COLO829 (cell line): Measurements from ENCODE around the gene RFC4.

ENCODE experiments used
- DNase-seq: peaks from one replicate; pipeline ENCODE4 v3.0.0; 2012; ENCODE audit warnings: low spot score

Gene RFC4

DNA sequence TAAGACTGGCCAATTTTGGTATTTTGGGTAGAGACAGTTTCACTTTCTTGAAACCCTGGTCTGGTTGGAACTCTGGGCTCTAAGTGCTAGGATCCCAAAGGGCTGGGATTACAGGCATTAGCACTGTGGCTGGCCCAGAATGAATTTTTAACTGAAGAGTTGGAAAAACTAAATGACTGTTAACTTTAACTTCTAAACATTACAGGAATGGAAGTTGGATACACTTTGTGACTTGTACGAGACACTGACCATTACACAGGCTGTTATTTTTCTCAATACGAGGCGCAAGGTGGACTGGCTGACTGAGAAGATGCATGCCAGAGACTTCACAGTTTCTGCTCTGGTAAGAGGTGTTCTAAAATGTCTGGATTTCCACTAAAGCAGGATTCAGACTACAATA, 19.4 kb downstream of the RFC4 start:
- DNase-seq: no peak

DNA sequence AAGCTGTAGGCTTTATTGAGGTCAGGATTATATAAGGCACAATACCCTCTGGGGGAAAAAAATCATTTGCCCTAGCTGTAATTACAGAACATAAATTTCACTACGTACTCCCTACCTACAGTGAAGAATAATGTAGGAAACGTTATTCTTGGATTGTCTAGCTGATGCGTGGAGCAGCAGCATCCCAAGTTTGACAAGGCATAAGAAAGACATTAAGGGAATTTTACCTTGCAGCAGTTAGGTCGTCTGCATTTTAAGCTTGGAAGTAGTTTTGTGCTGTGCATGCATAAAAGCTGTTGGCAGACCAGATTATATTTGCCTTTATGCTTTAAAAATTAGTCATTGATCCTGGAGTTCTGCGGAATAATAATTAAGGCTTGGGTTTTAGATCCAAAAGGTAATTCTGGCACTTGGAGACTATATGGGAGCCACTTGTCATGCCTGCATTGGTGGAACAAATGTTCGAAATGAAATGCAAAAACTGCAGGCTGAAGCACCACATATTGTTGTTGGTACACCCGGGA, 20.7 kb downstream of the RFC4 start:
- no peak for DNase-seq

DNA sequence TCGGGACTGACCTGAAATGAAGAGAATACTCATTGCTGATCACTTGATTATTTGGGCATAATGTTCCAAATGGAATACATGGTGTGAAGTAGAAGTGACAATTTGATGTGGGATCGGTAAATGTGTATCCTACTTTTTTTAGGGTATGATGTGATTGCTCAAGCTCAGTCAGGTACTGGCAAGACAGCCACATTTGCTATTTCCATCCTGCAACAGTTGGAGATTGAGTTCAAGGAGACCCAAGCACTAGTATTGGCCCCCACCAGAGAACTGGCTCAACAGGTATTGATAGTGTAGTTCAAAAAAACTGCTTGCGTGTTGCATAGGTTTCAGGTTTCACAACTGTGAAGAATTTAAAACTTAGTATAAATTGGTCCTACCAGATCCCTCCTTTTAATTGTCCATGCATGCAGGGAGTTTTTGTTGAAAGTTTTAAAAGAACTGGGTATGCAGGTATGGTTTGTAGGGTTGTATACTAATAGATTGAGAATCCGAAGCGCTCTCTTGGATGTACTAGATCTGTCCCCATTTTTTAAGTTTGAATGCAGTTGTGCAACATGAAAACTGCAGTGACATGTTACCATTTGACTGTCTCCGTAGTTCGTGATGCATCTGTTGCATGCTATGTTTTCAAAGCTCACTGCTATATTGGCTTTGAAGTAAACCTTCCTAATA, 21.3 kb downstream of the RFC4 start:
- DNase-seq: no peak

DNA sequence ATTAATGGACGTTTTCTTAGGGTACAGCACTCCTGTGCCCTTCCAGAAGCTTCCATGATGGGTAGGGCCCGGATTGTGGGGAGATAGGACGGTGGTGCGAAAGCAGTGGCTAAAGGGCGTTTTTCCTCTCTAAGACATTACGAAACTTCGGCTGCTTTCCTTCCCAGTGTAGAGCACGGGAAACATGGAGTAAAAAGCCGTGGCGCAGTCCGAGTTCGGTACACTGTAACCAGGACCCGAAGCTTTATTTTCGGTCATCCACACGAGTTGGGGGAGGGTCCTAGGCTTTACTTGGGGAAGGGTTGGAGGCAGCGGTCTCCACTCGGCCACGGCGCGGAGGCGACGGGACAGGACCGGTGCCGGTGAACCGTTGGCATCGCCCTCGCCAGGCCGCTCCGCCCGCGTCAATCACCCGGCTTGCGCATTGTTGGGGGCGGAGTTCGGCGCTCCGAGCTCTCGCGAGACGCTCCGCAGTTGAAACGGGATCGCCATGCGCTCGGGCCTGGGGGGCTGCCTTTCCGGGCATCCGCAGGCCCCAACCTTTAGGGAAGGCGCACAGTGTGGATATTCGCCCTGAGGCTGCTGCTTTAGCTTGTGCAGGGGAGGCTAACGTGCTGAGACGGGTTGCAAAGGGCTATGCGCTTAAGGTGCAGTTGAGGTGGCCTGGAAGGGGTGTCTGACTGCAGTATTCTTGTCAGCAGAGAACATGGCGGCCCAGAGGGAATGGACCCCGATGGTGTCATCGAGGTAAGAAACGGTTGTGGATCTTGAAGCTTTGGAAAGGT, 22.4 kb downstream of the RFC4 start:
- DNase-seq: peak; percentile 63

DNA sequence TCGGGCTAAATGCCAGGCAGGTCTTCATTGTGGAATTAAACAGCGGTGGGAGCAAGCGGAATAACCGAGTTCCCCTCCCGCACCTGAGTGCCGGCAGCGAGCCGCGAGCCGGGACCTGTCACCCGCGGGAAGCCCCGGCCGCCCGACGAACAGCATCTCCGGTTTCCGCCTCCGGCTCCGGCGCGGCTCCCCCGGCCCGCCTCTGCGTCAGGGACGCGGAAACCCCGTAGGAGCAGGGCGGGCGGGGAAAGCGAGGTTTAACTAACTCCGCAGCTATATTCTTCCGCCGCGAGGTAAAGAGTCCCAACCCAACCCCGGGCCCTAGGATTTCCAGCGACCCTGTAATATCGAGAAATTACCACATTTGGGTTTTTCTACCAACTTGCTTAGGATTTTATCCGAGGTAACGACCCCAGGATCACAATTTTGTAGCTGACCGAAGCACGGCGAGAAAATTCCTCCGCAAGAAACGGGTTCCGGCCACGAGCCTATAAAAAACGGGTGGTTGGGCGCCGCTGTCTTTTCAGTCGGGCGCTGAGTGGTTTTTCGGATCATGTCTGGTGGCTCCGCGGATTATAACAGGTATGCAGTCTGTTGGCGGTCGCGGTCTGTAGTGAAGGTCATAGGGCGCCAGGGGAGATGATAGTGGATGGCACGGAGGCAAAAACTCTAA, 23.1 kb downstream of the RFC4 start, which contains the start of gene EIF4A2:
Gene EIF4A2 (plus strand): TSS at position 520 of the 673 bp plus-strand sequence. CDS start 34 bp downstream, at position 554.
- peak; percentile 93 for DNase-seq

DNA sequence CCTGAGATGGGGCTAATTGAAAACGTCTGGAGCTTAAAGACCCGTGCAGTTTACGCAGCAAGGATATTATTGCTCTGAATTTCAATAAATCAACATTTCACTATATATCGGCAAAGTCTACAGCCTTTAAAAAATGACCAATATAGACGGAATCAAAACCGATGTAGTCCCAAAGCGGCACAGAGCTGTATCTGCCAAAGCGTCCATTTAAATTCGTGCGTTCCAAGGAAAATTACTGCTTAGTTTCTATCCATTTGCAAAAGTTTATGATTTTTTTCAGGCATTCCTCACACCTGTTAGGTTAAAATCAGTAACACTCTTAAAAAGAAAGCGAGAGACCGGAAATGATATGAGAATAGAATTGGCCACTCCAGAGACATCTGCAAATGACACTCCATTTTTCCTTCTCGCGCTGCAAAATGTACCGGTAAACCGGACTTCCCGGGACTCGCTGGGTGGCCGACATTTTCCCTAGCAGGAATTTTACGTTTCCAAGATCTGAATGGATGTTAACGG, 23.7 kb downstream of the RFC4 start:
- DNase-seq: no peak

DNA sequence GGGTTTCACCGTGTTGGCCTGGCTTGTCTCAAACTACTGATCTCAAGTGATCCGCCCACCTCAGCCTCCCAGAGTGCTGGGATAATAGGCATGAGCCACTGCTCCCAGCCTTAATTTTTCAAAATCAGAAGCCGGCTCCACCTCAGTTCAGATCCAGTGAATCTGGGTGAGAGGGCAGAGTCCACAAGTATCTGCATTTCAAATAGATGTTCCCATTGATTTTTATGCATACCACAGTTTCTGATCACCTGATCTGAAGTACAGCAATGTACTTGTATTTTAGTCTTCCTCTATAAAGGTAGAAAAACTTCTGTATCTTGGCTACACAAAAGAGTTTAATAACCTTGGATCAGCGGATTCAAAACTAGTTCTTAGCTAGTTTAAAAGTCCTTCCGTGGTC, 27.1 kb downstream of the RFC4 start:
- DNase-seq: no peak

DNA sequence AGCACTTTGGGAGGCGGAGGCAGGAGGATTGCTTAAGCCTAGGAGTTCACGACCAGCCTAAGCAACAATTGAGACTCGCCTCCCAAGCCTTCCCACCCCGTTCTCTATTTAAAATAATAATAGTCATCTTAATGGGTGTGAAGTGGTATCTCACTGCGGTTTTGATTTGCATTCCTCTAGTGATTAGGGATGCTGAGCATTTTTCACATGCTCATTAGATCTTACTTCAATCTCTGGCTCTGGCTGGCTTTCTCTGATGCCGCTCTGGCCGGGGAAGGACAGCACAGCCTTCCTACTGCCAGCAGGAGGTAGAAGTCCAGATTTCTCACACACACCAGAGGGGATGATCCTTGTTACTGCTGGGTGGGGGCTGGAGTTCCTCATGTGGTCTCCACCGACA, 30.3 kb downstream of the RFC4 start:
- DNase-seq: no peak

DNA sequence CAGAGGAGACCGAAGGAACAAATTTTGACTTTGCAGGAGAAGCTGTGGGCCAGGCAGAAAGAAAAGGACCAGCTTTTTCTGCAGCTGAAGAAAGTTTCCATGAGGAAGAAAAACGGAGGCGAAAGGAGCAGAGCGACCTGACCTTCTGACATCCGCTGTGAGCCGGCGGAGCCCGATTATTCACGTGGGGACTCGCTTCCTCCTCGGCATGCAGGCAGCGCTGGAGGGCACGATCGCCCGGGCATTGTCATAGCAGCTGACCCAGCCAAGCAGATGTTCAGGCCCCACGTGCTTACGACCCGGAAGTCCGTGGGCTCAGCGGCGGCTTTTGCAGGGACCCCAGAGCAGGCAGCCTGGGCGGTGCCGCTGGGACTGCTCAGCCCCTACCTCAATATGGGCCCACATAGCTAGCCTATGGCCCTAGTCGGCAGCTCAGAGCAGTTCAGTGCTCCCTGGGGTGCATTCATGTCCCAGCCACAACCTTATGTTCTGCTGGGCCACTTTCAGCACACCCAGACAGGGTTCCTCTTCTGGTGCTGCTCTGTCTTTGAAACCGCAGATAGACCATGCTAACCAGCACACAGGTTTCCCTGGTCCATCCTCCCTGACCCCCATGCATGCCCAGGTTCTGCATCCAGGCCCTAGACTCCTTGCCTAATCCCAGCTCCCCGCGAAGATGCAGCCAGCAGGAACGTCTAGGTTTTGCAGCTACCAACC, 33.4 kb downstream of the RFC4 start:
- DNase-seq: peak; percentile 83

DNA sequence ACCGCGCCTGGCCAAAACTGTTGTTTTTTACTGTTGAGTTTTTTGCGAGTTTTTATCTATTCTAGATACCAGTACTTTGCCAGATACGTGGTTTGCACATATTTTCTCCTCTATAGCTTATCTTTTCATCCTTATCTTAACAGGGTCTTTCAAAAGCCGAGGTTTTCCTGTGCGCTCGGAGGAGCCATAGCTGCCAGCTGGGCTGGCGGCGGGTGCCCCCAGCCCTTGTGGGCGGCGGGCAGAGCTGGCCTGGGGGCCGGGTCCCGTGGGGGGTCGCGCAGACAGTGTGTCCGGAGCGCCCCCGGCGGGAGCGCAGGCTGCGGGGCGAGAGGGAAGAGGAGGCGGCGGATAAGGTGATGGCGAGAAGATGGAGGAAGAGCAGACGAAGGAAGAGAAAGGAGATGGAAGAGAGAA, 34.0 kb downstream of the RFC4 start:
- no peak for DNase-seq

DNA sequence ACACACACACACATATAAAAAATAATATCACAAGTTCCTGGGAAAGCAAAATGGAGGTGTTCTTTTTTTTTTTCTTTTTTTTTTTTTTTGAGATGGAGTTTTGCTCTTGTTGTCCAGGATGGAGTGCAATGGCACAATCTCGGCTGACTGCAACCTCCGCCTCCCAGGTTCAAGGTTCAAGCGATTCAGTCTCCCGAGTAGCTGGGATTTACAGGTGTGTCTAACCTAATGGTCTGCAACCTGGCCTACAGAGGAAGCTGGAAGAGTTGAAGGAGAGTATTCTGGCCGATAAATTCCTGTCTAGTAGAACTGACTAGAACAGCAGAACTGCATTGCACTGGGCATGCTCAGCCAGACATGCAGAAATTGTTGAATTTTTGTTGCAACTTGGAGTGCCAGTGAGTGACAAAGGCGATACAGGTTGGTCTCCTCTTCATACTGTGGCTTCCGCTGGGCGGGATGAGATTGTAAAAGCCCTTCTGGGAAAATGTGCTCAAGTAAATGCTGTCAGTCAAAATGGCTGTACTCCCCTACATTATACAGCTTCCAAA, 45.3 kb downstream of the RFC4 start:
- DNase-seq: no peak

DNA sequence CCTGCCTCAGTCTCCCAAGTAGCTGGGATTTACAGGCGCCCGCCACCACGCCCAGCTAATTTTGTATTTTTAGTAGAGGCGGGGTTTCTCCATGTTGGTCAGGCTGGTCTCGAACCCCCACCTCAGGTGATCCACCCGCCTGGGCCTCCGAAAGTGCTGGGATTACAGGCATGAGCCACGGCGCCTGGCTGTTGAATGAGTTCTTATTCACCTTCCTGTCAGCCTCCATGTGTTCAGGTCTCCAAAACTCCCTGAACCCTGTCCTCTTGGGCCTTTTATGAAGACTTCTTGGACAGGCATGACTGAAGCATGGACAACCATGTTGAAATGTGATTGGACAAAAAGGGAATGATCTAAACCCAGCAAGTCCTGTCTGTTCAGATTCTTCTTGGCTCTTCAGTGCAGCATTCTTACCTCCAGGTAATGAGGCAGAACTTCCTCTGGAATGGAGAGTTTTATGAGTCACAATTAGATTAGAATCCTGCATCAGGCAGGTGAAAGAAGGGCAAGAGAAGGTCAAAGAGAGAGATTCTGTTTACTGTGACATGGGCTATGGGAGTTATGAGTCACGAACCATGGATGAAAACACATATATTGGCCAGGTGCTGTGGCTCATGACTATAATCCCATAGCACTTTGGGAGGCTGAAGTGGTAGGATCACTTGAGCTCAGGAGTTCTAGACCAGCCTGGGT, 46.0 kb downstream of the RFC4 start:
- no peak for DNase-seq

DNA sequence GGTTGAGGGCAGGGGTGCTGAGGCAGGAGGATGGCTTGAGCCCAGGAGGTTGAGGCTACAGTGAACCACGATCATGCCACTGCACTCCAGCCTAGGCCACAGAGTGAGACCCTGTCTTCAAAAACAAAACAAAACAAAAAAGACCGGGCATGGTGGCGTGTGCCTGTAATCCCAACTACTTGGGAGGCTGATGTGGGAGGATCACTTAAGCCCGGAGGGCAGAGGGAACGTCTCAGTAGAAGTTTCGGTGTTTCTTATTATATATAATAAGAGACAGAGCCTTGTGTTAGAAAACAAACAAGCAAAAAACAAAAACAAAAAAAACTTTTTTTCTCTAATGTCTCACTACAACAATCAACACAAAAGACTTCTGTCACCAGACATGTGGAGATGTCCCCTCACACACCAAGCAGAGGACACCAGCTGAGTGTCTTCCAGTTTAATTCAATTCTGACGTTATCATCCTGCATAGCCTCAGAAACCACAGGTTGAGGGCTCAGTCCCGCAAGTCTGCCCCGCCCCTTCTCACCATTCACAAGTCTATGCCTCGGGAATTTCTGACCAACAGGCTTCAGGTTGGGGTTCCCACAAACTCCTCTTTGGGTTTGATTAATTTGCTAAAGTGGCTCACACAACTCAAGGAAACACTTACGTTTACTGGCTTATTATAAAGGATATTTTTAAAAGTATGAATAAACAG, 46.9 kb downstream of the RFC4 start:
- no peak for DNase-seq

DNA sequence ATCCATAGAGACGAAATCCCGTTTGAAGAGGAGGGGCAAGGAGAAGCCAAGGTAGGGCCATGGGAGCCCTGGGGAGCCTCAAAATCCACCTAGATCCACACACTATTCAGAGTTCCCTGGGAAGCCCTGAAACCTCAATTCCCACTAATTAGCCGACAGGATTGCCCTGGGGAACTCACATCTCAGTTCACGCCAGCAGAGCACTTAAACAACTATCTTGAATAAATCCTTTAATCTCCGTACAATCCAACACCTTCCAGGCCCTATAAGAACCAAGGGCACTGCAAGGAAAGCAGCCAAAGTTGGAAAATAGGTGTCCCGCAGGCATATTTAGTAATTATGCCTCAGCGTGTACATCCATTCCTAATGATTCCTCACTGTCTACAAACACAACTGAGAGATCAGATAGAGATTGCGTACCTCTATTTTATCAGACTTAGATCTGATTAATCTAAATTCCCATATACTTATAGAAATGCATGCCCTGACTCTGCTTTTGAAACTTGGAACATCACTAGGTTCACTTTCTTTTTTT, 48.5 kb downstream of the RFC4 start:
- DNase-seq: no peak

DNA sequence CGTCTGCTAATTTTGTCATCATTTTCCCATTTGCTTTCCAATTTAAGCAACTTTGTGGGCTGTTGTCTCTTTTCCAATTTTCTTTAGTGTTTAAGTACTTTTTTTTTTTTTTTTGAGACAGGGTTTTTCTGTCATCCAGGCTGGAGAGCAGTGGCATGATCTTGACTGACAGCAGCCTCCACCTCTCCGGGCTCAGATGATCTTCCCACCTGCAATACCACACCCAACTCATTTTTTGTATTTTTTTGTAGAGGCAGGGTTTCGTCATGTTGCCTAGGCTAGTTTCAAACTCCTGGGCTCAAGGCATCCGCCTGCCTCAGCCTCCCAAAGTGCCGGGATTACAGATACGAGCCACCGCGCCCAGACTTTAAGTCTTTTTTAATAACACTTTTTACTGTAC, 49.1 kb downstream of the RFC4 start:
- DNase-seq: no peak

DNA sequence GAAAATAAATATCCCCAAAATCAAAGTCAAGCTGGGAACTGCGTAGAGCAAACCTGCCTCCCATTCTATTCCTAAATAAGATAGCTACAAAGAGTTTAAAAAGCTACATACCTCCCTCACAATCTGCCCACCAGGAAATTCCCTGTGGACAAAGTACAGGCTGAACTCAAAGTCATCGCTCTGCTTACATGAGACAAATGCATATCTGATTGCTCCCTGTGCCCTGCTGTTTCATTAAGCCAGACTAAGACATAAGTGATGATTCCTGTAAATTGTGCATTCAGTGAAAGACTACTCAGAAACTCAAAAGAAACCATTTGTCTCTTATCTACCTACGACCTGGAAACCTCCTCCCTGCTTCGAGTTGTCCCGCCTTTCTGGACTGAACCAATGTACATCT, 51.4 kb downstream of the RFC4 start:
- DNase-seq: no peak

DNA sequence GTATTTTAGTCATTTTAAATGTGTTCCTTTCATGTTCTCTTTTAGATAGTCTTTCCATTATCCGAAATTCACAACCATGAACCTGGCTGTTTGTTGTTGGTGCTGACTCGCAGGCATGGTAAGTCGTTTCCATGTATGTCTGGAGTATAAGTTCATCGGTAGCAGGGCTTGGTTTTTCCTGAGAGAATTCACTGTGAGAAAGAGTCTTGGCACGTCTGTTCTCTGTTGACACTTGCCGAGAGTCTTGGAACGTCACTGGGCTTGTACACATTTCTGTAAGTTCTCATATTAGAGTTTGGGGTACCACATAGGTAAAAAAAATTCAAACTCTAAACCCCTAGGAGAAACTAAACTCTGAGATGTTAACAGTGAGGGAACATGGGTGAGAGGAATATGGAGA, 52.3 kb downstream of the RFC4 start:
- no peak for DNase-seq

DNA sequence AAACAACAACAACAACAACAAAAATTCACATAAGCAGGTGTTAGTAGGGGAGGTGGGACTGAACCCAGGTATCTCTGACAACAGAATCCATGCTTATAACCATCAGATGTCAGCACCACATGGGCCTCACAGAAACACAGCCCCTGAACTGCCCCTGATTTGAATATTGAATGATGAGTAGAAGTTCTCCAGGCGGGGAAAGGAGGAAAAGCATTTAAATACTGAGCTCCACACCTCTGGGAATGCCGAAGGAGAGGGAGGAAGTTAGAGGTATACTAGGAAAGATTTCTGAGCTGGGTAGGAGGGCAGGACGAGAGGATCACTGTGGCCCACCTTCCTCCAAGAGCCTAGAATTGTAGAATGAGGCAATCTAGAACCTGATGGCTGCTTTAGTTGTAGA, 54.8 kb downstream of the RFC4 start:
- DNase-seq: no peak

DNA sequence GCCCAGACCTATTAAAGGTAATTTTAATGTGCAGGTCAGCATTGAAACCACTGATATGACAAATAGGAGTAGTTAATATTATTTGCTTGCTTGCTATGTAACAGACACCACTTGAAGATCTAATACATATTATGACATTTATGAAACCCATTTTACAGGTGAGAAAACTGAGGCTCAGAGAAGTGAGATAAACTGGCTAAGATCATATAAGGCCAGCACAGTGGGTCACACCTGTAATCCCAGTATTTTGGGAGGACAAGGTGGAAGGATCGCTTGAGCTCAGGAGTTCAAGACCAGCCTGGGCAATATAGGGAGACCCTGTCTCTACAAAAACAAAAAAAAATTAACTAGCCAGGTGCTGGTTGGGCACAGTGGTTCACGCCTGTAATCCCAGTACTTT, 56.0 kb downstream of the RFC4 start:
- DNase-seq: no peak

DNA sequence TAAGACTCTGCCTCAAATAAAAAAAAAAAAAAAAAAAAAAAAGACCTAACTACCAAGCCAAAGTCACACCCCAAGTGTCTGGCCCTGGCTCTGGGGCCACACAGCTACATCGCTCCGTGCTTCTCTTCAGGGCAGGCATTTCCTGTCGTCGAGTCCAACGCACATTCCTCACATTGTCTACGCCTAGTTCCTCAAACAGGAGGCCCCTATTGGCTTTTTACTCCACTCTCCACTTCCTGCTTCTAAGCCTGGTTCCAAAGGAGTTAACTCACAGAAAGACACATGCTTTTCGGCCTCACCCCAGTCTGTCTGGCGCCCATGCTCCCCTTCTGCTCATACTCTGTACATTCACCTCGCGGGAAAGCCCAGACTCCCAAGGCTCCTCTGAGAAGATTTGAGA, 60.3 kb downstream of the RFC4 start:
- DNase-seq: peak; percentile 45
